PC-3 (cell line): Measurements from ENCODE around the gene VIPR2. TPM values are rescaled to one million over a fixed set of nuclear protein-coding genes. Genes with fewer than 3 reads are reported as not detected.
"Not testable (repeated sequence)": the region's sequence is repeated elsewhere in the genome, so short reads cannot be mapped to it uniquely, and the experiment has no call there.

Experiments
- ATAC-seq: fragments of 200-7000 bp; cut with Tn5 transposase; 2 replicates; pipeline ENCODE4 v1.9.1; 2020; ENCODE audit warnings: mild to moderate bottlenecking, moderate library complexity
- BruUV-seq: library from RNA; stranded (reverse); fragments of 400-500 nt; replicated peaks from 2 replicates; lab custom pipeline; 2021; lab: Mats Ljungman, UMichigan
- CTCF ChIA-PET: fragments of 300-600 bp; sonication (Branson Sonifier 250); formaldehyde crosslinking; loops from one replicate; lab custom pipeline; 2022; ENCODE audit warnings: antibody characterized with exemption; lab: Charles Lee
- POLR2A ChIA-PET: fragments of 300-600 bp; sonication (Branson Sonifier 250); formaldehyde crosslinking; loops from one replicate; lab custom pipeline; 2022; ENCODE audit warnings: antibody characterized with exemption; ENCODE audit not compliant: unreplicated experiment; lab: Charles Lee
- DNase-seq: peaks from one replicate; pipeline ENCODE4 v3.0.0-alpha.2; 2015
- H2AFZ ChIP-seq: fragments of 300-600 bp; sonication (generic); 2 replicates; pipeline ENCODE4 v1.6.0; 2016; ENCODE audit warnings: antibody characterized with exemption, low read length
- H3F3A ChIP-seq: fragments of 300-600 bp; sonication (generic); one replicate; pipeline ENCODE4 v1.6.0; 2017; ENCODE audit warnings: antibody characterized with exemption, low read length, control low read depth, mild to moderate bottlenecking; ENCODE audit not compliant: unreplicated experiment
- H3K27ac ChIP-seq: fragments of 300-600 bp; sonication (generic); 2 replicates; pipeline ENCODE4 v1.5.1; 2016; ENCODE audit warnings: mild to moderate bottlenecking, low read length
- H3K27me3 ChIP-seq: fragments of 300-600 bp; sonication (generic); 2 replicates; pipeline ENCODE4 v1.6.1; 2016; ENCODE audit warnings: low read length, mixed read lengths
- H3K36me3 ChIP-seq: fragments of 300-600 bp; sonication (generic); 2 replicates; pipeline ENCODE4 v1.6.1; 2016; ENCODE audit warnings: low read depth, mixed run types, low read length, mixed read lengths
- H3K4me1 ChIP-seq: fragments of 300-600 bp; sonication (generic); 2 replicates; pipeline ENCODE4 v1.5.1; 2016; ENCODE audit warnings: low read length; ENCODE audit not compliant: insufficient read depth
- H3K4me2 ChIP-seq: fragments of 300-600 bp; sonication (generic); 2 replicates; pipeline ENCODE4 v1.6.0; 2016; ENCODE audit warnings: low read length
- H3K4me3 ChIP-seq: fragments of 300-600 bp; sonication (generic); 2 replicates; pipeline ENCODE4 v1.5.1; 2016; ENCODE audit warnings: mild to moderate bottlenecking, low read length, mixed read lengths
- H3K79me2 ChIP-seq: fragments of 300-600 bp; sonication (generic); 2 replicates; pipeline ENCODE4 v1.6.1; 2017; ENCODE audit warnings: low read length, mixed read lengths
- H3K9ac ChIP-seq: fragments of 300-600 bp; sonication (generic); 2 replicates; pipeline ENCODE4 v1.6.0; 2016; ENCODE audit warnings: mild to moderate bottlenecking, low read length
- H3K9me2 ChIP-seq: fragments of 300-600 bp; sonication (generic); replicated peaks from 2 replicates; pipeline ENCODE4 v1.6.1; 2016; ENCODE audit warnings: mixed run types, low read length, mixed read lengths
- H3K9me3 ChIP-seq: fragments of 300-600 bp; sonication (generic); 2 replicates; pipeline ENCODE4 v1.6.1; 2016; ENCODE audit warnings: low read length, mixed read lengths
- H4K20me1 ChIP-seq: fragments of 300-600 bp; sonication (generic); 2 replicates; pipeline ENCODE4 v1.6.1; 2016; ENCODE audit warnings: low read length, mixed read lengths
- EZH2 ChIP-seq: fragments of 300-600 bp; sonication (generic); IDR thresholded peaks from one replicate; pipeline ENCODE4 v1.6.1; 2017; ENCODE audit warnings: antibody characterized with exemption, mild to moderate bottlenecking, low read length; ENCODE audit not compliant: unreplicated experiment
- EZH2phosphoT487 ChIP-seq: fragments of 300-600 bp; sonication (generic); IDR thresholded peaks from 2 replicates; pipeline ENCODE4 v1.6.1; 2018; ENCODE audit warnings: mild to moderate bottlenecking, antibody characterized with exemption, low read length, borderline replicate concordance
- intact Hi-C: fragments of 100-400 bp; cut with micrococcal nuclease; formaldehyde crosslinking; loops from 2 replicates; pipeline ENCODE4 v1.9.0; 2023
- total RNA-seq: library from RNA; depleted of rRNA; stranded (reverse); fragments of >200 nt; gene quantifications from 2 replicates; pipeline ENCODE4 v1.2.3, GENCODE V29; 2014
- TF ChIP-seq, protein P1 (sequence below): fragments of 300-600 bp; sonication (generic); conservative IDR thresholded peaks from 2 replicates; pipeline ENCODE4 v1.5.1; 2017; ENCODE audit warnings: antibody characterized with exemption, low read depth, mild to moderate bottlenecking, low read length

VIPR2 gene
- total RNA-seq, 1 experiment from 2014 or later, result not detected

DNA sequence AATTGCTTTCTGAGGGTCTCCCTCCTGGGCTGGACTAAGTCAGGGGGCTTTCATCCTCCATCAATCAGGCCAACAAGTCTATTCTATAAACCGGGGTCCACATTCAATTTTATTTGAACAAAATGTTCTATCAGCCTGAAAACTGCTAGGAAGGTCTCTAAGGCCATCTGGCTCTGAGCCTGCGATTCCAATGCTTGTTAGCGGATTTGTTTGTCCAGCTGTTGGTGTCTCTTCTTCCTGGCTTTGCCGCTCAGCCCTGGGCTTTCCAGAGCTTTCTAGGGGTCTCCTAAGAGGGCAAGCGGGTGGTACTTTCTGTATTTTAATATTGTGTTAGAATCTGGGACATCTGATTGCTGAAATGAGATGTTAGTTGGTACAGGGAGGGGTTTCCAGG lies 136.7 kb downstream of the VIPR2 start:
- Histone ChIP-seq H3K27ac (no peak overlapping the region), H3K27me3 (peaks cover 9% of the 10 kb centered on the region; the same call in 1 of the 2 replicates), H3K36me3 (no peaks in the 10 kb centered on the region), H3K9ac (no peak overlapping the region), H3K4me1 (peaks cover 16% of the 10 kb centered on the region), H3K4me2 (no peak overlapping the region), H3K9me3 (no peaks in the 10 kb centered on the region), H4K20me1 (no peaks in the 10 kb centered on the region), H3K4me3 (no peak overlapping the region), H3K79me2 (no peaks in the 10 kb centered on the region), H3K9me2 (no peaks in the 10 kb centered on the region), H2AFZ (no peak overlapping the region), H3F3A (no peaks in the 10 kb centered on the region)
- BruUV-seq, result no TSS peak
- CTCF ChIA-PET, result no interaction called here
- intact Hi-C loops, result no loop called here
- TF ChIP-seq, protein P1, sequence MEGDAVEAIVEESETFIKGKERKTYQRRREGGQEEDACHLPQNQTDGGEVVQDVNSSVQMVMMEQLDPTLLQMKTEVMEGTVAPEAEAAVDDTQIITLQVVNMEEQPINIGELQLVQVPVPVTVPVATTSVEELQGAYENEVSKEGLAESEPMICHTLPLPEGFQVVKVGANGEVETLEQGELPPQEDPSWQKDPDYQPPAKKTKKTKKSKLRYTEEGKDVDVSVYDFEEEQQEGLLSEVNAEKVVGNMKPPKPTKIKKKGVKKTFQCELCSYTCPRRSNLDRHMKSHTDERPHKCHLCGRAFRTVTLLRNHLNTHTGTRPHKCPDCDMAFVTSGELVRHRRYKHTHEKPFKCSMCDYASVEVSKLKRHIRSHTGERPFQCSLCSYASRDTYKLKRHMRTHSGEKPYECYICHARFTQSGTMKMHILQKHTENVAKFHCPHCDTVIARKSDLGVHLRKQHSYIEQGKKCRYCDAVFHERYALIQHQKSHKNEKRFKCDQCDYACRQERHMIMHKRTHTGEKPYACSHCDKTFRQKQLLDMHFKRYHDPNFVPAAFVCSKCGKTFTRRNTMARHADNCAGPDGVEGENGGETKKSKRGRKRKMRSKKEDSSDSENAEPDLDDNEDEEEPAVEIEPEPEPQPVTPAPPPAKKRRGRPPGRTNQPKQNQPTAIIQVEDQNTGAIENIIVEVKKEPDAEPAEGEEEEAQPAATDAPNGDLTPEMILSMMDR, result no peak
- TF ChIP-seq EZH2phosphoT487, result no peak
- TF ChIP-seq EZH2, result no peak
- POLR2A ChIA-PET, result no interaction called here
- no peak for DNase-seq
- no peak for ATAC-seq

DNA sequence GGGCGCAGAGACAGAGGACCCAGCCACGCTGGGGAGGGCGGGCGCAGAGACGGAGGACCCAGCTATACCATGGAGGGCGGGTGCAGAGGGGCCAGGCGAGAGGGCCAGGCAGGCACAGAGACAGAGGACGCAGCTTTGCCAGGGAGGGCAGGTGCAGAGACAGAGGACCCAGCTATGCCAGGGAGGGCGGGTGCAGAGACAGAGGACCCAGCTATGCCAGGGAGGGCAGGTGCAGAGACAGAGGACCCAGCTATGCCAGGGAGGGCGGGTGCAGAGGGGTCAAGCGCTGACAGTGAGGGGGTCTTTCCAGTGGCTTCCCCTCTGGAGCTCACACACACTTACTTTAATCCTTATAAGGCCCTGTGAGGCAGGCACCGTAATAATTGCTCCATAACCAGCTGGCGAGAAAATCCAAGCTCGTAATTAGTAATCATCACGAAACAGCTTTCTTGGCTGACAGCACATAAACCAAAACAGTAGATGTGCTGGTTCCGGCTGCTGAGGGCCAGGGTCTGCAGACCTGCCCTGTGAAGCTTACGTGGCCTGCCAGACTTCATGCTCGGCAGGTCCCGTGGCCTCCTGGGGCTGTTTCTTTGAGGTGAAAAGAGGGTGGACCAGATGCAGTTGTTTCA lies 137.2 kb downstream of the VIPR2 start:
- Histone ChIP-seq H3K4me2 (no peak overlapping the region), H3F3A (no peaks in the 10 kb centered on the region), H3K36me3 (no peaks in the 10 kb centered on the region), H3K79me2 (no peaks in the 10 kb centered on the region), H3K27me3 (peaks cover 9% of the 10 kb centered on the region; the same call in 1 of the 2 replicates), H3K9ac (no peak overlapping the region), H3K9me2 (no peaks in the 10 kb centered on the region), H3K9me3 (no peaks in the 10 kb centered on the region), H2AFZ (no peak overlapping the region), H3K27ac (no peak overlapping the region), H3K4me1 (peaks cover 10% of the 10 kb centered on the region), H3K4me3 (no peak overlapping the region), H4K20me1 (no peaks in the 10 kb centered on the region)
- intact Hi-C loops, result no loop called here
- BruUV-seq, result no TSS peak
- CTCF ChIA-PET, result no interaction called here
- ATAC-seq (no peak), DNase-seq (no peak)
- POLR2A ChIA-PET, result no interaction called here
- TF ChIP-seq EZH2 (no peak), EZH2phosphoT487 (no peak)
- TF ChIP-seq, protein P1, result no peak

DNA sequence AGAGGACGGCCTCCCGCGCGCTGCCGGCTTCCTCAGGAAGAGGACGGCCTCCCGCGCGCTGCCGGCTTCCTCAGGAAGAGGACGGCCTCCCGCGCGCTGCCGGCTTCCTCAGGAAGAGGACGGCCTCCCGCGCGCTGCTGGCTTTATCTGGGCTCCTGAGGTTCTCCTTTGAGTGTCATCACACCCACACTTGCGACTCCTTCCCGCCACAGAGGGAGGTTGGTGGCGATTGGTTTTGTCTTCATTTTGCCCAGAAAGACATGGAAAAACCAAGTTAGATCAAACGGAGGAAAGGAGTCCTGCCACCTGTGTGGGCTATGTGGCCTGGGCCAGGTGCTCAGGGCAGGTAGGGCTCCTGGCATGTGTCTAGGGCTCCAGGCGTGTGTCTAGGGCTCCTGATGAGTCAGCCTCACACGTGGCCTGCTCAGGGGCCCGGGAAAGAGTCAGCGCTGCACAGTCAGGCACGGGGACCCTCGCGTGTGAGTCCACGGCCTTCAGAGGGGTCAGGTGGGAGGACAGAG lies 138.0 kb downstream of the VIPR2 start:
- intact Hi-C loops, result no loop called here
- Histone ChIP-seq H3K27ac (no peak overlapping the region), H3K4me1 (peaks cover 2% of the 10 kb centered on the region; the same call in 1 of the 2 replicates), H3K4me3 (no peak overlapping the region), H3K4me2 (no peak overlapping the region), H3K9me2 (no peaks in the 10 kb centered on the region), H3K36me3 (no peaks in the 10 kb centered on the region), H3K9me3 (no peaks in the 10 kb centered on the region), H3K27me3 (peaks cover 9% of the 10 kb centered on the region; the same call in 1 of the 2 replicates), H3F3A (no peaks in the 10 kb centered on the region), H4K20me1 (no peaks in the 10 kb centered on the region), H3K9ac (no peak overlapping the region), H2AFZ (no peak overlapping the region), H3K79me2 (no peaks in the 10 kb centered on the region)
- DNase-seq (peak; percentile 12), ATAC-seq (no peak; the same call in 1 of the 2 replicates)
- CTCF ChIA-PET, result no interaction called here
- TF ChIP-seq EZH2 (no peak), EZH2phosphoT487 (no peak)
- TF ChIP-seq, protein P1, result no peak
- BruUV-seq, result no TSS peak
- POLR2A ChIA-PET, result no interaction called here

DNA sequence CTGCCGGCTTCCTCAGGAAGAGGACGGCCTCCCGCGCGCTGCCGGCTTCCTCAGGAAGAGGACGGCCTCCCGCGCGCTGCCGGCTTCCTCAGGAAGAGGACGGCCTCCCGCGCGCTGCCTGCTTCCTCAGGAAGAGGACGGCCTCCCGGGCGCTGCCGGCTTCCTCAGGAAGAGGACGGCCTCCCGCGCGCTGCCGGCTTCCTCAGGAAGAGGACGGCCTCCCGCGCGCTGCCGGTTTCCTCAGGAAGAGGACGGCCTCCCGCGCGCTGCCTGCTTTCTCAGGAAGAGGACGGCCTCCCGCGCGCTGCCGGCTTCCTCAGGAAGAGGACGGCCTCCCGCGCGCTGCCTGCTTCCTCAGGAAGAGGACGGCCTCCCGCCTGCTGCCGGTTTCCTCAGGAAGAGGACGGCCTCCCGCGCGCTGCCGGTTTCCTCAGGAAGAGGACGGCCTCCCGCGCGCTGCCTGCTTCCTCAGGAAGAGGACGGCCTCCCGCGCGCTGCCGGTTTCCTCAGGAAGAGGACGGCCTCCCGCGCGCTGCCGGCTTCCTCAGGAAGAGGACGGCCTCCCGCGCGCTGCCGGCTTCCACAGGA lies 138.6 kb downstream of the VIPR2 start:
- H3K9me3 ChIP-seq, H3K27ac ChIP-seq, H3K36me3 ChIP-seq, H3F3A ChIP-seq, H3K4me3 ChIP-seq, DNase-seq, H3K9me2 ChIP-seq, H3K4me1 ChIP-seq, H3K27me3 ChIP-seq, BruUV-seq, H3K9ac ChIP-seq, intact Hi-C loops, ATAC-seq, H4K20me1 ChIP-seq, H3K79me2 ChIP-seq, POLR2A ChIA-PET, CTCF ChIA-PET, H3K4me2 ChIP-seq, H2AFZ ChIP-seq: not testable (repeated sequence)
